ENCODE data around the gene ZNF574.

ZNF574 gene

DNA sequence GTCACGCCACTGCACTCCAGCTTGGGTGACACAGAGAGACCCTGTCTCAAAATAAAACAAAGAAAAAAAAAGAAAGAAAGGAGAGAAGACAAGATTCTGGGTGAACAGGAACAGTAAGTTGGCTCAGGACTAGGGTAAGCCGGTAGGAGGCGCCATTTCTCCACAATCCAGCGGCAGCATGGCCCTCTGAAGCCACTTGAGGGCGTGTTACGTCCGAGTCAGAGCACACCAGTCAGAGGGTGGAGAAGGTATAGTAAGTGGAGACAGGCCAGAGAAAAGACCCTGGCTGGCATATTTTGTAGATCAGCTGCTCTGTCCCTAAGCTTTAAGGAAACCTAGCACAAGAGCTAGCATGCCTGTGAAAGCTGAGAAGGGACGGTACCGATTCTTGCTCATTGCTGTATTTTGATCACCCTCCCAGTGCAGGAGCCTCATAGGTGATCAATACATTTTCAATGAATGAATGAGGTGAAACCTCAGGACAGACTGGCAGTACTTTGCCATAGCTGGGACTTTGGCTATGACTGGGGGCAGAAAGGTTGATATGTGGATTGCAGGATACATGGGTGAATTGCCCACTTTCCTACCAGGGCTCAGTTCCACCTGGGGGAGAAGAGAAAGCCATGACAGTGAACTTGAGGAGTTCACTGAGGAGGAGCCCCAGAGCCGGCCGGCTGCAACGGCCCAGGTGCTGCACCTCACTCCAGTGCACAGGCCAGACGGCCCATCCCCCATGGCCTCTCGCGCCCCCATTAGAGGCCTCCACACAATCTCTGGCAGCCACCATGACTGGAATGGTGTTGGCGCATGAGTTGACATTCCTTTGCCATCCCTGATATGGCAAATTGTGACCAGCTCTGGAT, 32.8 kb downstream of the ZNF574 start:
- peak; percentile 88 to 91 for DNase-seq

DNA sequence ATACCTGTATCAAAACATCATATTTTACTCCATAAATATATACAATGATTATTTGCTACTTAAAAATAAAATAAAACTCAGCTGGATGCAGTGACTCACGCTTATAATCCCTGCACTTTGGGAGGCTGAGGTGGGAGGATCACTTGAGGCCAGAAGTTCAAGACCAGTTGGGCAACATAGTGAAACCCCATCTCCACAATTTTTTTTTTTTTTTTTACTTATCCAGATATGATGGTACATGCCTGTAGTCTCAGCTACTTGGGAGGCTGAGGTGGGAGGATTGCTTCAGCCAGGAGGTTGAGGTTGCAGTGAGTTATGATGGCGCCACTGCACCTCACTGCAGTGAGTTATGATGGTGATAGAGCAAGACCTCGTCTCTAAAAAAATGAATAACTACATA, 33.9 kb downstream of the ZNF574 start:
- DNase-seq, result no peak

DNA sequence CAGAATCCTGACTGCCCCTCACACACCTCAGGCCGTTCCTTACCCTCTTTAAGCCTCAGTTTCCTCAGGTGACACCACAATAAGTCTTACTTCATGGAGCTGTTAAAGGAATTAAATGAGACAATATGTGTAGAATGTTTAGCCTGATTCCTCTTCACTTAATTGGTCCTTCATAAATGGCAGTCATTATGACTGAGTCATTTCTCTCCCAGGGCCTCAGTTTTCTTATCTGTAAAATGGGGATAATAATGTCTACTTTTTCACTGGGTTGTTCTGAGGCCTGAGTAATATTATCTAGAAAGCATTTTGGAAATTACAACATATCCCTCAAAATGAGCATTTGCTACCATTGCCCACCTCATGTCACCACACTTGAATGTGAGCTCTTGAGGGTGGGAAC, 34.7 kb downstream of the ZNF574 start:
- no peak for DNase-seq

DNA sequence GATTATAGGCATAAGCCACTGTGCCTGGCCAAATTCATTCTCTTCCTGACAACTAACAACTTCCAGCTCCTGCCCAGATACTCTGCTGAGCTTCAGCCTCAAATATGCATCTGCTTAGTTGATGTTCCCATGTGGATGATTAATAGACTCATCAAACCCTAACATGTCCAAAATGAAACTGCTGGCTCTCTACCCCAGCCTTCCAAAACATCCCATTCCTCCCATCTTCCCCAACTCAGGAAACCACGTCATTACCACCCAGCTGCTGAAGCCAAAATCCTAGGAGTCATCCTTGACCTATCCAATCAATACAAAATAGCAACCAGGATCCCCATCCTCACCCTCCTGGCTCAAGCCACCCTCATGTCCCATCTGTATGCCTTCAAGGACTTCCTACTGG, 35.4 kb downstream of the ZNF574 start:
- no peak for DNase-seq

DNA sequence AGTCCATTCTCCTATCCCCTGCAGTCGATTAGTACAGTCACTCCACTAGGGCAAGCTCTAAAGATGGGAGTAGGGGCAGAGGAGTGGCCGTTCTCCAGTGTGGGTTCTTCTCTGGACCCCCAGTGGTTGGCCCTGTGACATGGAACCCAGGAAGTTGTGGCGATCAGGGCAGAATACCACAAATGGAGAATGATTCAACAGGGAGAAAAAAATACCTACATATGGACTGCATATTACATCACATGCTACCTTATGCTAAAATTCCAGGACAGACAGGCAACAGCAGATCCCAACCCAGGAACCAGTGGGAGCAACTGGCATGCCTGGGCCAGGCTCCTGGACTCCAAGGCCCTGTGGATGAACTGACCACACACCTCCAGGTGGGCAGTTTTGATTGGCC, 35.8 kb downstream of the ZNF574 start:
- DNase-seq, result no peak

DNA sequence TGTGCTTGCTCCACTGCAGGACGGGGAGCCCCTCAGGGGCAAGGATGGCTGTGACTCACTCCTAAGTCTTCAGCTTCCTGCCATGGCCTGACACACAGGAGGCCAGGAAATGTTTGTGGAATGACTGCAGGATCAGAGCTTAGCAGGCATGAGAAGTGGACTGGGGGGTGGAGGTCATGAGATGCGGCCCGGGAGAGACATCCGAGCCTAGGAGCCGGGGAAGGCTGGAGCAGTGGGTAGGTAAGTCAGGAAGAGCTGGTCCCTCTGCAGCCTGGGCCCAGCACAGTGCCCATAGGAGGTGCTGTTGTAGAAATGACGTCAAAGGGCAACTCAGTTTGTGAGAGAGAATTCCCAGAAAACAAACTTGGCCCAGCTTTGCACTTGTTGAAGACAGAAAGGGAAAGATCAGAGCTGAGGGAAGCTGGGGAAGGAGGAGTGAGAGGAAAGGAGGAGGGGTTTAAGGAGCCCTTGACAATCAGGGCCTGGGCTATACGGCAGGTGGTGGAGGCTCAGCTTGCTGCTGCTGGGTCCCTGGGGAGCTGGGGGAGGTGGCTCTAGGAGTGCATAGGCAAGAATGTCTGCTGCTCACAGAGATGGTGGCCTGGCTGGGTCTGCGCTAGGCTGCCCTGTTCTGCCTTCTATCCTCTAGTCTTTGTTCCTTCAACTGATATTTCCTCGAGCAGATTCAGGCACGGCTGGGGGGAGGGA, 37.8 kb downstream of the ZNF574 start:
- no peak for DNase-seq

DNA sequence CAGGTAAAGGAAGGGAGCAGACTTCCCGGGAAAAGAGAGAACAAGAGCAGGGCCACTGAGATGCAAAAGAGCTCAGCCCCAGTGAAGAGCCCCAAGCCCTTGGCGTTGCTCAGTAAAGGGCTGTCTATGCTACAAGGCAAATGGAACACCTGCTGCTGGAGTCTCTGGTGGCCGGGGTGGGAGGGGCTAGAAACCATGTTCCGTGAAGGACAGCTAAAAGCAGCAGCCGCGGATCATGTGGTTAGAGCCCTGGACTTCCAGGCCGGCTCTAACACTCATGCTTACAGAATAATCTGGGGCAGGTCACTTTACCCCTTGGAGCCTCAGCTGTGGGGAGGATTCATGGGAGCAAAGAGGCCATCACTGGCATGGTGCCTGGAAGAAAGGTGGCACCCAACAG, 38.4 kb downstream of the ZNF574 start:
- no peak for DNase-seq

DNA sequence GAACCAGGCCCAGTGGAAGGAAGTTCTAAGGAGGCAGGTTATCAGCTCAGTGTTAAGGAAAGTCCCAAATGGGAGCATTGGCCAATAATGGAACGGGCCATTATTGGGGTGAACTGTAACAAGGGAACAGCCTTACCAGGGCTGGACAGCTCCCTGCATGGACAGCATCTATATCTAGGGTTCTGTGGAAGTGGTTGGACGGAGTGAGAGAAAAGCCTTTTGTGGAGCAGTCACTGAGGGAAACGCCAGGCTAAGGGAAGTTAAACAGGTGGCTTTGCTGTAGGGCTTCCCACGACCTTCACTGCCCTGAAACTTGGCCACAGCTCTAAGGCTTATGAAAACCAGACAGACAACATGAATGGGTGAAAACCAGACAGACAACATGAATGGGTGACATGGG, 39.3 kb downstream of the ZNF574 start:
- no peak for DNase-seq

DNA sequence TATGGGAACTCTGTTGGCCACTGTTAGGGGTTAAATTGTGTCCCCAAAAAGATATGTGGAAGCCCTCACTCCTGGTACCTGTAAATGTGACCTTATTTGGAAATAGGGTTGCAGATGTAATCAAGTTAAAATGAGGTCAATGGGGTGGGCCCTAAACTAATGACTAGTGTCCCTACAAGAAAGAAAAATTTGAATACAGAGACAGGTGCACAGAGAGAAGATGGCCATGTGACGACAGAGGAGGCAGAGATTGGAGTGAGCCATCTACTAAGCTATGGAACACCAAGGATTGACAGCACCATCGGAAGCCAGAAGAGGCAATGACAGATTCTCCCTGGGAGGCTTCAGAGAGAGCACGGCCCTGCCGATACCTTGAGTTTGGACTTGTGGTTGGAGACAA, 39.7 kb downstream of the ZNF574 start:
- no peak for DNase-seq

DNA sequence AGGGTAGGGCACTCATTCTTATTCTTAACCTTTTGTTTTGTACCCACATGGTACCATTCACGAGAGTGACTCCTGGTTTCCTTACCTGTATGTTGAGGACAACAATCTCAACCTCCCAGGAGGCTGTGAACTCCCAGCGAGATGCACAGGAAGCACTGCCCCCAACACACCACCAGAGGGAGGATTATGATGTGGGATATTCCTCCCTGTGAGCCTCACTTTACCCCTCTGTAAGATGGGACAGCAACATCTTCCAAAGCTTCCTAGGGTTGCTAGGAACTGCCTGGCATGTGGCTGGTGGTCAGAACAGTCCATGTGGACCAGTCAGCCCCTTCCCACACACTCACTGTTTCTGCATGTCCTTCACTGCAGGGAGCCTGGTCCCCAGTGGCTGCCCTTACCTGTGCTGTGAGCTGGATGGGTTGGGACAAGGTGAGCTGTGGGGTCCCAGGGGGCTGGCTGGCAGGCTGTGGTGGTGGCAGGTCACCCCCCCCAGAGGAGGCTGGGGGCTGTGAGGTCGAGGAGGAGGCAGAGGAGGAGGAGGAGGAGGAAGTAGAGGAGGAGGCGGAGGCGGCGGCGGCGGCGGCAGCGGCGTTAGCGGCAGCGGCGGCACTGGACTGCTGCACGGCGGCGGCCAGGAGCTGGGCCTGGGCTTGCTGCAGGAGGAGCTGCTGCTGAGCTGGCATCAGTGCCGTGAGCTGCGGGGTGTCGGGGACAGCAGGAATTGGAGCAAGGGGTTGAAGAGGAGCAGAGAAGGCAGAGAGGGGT, 40.5 kb downstream of the ZNF574 start:
- DNase-seq, result no peak

DNA sequence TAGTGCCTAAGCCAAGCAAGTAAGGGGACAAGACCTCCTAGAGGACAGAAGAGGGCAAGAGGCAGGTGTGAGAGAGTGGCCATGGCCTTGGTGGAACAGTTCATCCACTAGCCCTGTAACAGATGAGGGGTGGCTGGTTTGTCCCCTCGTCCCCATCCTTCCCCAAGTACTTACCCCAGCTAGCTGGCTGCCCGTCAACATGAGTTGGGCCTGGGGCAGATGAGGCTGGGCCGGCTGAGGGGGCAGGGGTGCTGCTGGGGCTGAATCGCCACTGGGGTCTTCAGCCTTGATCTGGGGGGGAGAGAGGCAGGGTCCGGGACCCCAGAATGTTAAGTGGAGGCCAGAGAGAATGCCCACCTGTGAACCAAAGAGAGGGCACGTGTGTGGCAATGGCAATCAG, 41.1 kb downstream of the ZNF574 start:
- DNase-seq, result no peak

DNA sequence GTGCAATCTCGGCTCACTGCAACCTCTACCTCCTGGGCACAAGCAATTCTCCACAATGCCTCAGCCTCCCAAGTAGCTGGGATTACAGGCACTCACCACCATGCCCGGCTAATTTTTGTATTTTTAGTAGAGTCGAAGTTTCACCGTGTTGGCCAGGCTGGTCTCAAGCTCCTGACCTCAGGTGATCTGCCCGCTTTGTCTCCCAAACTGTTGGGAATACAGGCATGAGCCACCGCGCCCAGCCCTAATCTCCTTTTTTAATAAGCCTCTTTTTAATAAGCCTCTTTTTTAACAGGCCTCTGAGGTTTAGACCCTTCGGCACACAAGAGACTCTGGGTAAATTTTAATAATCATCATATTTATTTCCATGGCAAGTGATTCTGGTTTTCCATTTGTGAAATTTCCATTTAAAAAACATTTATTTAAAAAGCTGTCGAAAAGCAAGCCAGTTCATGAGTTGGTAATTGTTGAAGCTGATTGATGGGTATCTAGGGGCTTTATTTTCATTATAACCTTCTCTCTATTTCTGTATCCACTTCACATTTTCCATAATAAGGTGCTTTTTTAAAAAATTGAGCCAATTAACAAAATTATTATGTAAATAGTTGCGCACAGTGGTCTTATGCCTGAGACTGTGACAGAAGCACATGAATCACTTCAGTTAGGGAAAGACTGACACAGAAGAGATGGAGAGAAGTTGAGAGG, 44.5 kb downstream of the ZNF574 start:
- no peak for DNase-seq

DNA sequence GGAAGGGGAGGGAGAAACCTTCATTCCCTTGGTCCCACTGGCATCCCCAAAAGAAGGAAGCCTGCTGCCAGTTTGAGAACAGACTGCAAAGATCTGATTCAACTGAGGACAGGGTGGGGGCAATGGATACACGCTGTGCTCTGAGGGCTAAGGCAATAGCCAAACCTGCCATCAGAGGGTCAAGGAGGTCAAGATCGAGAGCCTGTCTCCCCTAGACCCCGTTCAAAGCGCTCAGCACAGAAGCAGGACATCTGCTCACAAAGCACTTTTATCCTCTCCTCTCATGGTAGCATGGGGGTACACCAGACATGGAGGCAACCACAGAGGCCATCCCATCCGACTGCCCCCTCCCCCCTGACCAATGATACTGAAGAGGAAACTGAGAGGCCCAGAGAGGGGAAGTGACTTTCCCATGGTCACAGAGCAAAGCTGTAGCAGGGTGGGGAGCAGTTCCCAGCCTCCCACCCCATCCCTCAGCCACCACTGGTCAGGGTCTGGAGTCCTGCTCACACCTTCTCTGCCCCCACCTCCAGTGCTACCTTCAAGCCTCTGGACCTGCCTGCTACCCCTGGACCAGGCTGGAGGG, 45.2 kb downstream of the ZNF574 start:
- peak in 1 of 2 donors; percentile 24 for DNase-seq

DNA sequence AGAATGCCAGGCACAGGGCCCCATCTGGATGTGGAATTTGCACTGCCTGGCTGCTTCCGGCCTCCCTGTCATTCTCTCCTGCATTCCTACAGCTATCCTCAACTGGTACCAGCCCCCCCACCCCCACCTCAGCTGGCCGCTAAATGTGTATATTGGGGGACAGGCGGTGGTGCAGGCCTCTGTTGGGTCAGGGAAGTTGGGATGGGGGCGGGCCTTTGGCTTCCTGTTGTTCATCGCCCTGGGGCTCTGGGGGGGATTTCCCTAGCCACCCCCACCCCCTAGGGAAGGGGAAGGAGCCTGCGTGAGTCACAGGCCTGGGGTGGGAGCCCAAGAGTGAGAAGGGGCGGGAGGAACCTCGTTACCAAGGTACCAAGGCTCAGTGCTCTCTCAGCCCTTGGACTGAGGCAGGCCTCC, 45.7 kb downstream of the ZNF574 start:
- DNase-seq, result peak; percentile 85 to 92

DNA sequence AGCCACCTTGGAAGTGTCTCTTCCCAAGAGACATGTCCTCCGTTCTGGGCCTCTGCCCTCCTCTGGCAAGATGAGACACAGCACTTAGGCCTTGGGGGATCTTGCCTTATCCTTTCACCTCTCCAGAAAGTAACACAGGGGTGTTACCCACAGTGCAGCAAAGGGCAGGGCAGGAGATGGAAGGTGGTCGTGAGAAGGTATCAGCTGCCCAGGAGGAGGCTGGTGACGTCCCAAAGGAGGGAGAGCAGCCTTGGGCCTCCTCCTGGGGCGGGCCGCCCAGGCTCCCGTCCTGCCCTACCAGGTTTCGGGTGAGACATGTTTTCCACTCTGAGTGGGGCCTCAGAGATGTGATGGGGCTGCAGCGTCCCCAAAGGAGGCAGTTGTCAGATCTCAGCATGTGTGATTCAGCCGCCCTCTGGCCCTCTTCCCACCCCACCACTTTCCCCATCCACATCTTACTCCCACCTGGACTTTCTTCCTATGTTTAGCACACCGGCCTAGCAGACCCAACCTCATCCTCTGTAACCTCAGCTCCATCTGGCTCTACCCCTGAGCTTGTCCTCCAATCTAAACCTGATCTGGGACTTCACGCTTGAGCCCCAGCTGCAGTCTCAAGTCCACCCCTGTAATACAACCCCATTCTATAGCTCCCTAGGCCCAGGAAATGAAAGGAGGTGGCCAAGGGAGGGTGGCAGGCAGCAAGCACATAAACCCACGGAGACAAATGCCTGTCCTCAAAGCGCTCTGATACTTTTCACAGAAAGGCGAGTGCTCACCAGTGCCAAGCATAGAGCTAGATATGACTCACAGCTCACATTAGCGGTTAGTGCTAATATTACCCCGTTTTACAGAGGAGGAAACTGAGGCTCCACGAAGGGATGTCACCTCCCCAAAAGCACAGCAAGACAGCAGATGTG, 47.0 kb downstream of the ZNF574 start:
- DNase-seq, result no peak

DNA sequence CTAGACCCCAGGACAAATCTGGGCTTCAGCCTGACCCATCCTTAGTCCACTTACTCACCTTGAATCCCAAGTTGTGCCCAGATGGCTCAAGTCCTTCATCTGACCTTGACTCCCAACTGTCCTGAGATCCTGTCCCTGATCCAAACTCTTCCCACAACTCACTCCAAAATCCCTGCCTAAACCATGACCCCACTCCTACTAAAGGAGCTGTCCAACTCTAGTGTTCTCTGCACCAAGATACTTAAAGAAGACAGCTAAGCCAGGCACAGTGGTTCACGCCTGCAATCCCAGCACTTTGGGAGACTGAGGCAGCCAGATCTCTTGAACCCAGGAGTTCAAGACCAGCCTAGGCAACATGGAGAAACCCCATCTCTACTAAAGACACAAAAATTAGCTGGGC, 47.8 kb downstream of the ZNF574 start:
- no peak for DNase-seq

DNA sequence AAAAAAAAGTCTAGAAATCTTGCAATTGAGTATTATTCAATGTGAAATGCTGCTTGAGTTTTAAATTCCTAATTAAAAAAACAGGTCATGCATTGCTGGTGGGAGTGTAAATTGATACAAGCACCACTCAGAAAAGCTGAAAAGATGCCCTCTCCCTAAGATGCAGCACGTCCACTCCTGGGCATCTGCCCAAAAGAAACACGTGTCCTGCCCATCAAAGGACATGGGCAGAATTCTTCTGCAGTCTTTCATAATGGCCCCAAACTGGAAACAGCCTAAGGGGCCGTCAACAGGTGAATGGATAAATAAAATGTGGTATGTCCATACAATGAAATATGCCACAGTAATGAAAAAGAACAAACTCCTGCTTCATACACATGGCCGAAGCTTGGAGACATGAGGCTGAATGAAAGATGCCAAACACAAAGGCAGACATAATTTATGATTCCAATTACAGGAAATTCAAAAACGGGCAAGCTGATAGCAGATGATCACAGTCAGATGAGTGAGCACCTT, 48.5 kb downstream of the ZNF574 start:
- DNase-seq, result no peak

DNA sequence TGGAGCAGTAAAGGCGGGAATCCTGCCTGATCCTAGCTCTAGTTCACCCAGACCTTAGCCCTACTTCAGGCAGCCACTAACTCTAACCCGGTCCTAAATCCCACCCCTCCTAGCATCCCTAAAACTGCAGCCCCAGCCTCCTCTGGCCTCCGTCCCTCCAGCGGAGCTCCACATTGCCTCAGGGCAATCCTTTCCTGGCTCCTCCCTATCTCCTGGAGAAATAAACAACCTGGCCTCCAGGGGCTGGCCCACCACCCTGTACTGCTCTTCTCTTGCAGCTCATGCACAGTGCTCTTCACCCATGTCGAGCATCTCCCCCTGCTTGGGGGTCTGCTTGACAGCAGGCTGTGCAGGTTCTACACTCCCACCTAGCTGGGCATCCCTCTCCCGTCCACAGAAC, 49.6 kb downstream of the ZNF574 start:
- DNase-seq, result no peak

DNA sequence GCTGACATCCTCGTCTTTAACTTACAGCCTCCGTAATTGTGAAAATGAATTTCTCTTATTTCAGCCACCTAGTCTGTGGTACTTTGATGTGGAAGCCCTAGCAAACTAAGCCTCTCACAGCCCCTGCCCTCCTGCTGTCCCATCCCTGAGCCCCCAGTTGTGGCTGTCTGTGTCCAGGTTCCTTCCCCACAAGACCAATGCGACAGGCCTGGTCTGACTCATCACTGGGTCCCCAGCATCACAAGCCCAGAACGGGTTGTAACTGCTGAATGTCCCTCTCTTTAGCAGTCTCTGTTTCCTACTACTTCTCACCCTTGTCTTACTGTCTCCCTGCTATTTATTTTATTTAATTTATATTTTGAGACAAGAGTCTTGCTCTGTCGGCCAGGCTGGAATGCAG, 50.6 kb downstream of the ZNF574 start:
- peak in 1 of 2 donors; percentile 40 for DNase-seq

DNA sequence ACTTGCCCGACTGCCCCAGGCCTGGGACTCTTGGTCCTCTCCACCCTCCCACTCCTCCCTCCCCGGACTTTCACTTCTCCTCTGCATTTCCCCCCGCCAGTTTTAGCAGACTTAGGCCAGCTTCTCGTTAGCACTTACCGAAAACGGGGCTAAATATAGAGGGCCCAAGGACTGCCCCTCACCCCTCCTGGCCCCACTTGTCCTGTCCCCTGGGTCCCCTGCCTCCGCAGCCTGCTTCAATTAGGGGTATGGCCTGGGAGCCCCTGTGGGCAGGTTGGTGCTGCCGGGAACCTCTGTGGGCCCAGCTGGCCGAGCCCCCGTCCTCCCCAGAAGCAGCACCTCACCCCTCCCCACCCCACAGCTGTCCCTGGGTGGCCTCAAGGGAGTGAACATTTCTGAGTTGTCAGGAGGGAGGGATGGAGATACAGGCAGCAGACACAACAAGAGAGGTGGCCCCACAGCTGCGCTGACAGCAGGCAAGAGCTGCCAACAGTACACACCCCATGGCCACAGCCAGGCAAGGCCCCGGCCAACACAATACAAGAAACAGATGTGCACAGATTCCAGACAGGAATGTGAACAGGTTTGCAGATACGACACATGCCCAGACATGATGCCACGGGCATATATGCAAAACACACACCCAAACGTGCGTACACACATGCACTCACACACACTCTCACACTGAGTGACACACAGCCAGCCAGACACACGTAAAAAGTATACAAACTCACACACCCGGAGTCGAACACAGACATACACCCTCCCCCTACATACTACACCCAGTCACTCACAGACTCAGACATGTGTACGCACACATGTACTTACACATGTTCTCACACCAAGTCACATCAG, 53.7 kb downstream of the ZNF574 start:
- DNase-seq, result peak; percentile 76

Measured in inflammatory macrophage (primary cell).